AML-193 (cell line): Measurements from ENCODE around the gene CDC20B.
"Not testable (repeated sequence)": the region's sequence is repeated elsewhere in the genome, so short reads cannot be mapped to it uniquely, and the experiment has no call there.

Experiments used
- DNase-seq, 2 experiments: peaks; one replicate each; lab custom pipeline; 2025; lab: John Stamatoyannopoulos, UW

Gene CDC20B

GRCh38 chr5:55160493-55161209, 12.3 kb downstream of the CDC20B start:
- DNase-seq = no peak

DNA sequence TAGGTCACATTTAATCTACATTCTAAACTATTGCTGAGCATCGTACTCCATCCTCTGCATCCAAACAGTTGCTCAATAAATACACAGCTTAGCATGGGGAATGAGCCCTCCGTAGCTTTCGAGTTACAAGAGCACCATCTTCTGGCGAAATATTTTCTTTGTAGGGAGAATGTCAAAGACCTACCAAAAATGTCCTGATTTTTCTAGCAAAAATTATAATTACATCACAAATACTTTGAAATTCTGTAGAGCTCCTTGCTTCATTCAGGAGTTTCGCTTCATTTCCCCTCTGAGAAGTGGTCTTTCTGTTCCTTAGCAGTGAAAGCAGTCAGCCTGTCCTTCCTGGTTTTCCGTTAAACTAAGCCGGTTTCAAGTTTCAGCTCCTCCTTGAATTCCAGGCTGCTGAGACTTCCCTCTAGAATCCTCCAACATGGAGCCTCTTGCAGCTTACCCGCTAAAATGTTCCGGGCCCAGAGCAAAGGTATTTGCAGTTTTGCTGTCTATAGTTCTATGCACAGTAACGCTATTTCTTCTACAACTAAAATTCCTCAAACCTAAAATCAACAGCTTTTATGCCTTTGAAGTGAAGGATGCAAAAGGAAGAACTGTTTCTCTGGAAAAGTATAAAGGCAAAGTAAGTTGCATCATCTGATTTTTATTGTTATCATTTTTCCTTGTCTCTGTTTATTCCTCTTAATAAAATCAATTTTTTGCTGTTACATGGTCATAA, 13.0 kb downstream of the CDC20B start, which contains the start of gene GPX8:
Gene GPX8, plus strand, starts transcription at position 409 of the 730 bp plus-strand sequence. Its CDS starts 22 bp downstream, at position 431.
- DNase-seq = peak; percentile 26 to 36

DNA sequence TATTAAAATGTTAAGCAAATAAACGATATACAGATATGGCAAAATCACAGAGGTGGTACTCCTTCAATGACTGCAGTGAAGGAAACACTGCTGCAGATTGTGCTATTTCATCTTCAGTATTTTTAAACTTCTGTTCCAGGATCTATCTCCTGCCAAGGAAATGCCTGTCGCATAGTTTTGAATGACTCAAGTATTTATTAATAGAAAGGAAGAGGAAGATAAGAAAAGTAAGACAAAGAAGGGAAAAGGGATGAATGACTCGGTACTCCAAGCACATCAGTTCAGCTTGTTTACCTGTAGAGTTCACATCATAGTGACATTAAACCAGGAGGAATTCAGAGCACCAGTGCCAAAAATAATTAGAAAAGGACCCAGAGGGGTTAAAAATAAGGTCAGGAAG, 18.1 kb downstream of the CDC20B start:
- DNase-seq = no peak

DNA sequence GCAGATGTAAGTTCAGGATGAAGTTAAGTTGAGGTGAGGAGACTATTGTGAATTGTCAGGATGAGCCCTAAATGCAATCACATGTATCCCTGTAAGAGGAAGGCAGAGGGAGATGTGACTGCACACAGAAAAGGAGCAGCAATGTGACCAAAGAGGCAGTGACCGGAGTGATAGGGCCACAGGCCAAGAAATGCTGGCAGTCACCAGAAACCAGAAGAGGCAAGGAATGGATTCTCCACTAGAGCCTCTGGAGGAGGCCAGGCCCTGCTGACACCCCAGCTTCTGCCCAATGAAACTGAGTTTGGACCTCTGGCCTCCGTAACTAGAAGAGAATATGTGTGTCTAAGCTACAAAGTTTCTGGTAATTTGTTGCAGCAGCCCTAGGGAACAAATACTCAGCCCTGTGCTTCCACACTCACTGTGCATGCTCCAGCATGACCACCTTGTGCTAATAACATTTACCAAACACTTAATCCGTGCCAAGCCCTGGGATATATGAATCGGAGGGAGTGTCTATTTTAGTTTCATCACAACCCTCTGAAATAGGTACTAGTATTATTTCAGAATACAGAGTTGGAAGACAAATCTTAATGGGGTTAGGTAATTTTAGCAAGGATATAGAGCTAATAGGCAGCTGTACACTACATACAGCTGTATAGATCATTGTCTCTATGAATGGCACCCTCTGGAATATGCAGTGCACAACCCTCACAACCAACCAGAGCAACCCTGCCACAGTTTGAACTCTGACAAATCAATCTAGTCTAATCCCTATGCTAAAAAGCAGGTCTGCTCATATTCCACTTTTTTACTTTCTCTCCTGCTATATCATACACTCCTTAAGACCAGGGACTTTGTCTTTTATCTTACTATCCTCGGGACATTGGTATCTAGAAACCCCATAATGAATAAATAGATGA, 20.8 kb downstream of the CDC20B start:
- no peak for DNase-seq

DNA sequence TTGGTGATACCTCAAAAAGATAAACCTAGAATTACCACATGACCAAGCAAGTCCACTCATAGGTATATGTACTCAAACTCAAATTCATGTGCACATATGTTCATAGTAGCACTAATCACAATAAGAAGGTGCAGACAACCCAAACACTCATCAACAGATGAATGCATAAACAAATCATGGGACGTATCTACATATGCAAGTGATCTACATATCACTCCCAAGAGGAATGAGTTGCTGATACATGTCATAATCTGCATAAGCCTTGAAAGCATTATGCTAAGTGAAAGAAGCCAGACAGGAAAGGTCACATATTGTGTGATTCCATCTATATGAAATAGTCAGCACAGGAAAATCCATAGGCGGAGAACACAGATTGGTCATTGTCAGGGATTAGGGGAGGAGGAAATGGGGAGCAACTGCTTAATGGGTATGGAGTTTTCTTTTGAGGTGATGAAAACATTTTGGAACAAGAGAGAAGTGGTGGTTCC, 23.6 kb downstream of the CDC20B start:
- DNase-seq = no peak

DNA sequence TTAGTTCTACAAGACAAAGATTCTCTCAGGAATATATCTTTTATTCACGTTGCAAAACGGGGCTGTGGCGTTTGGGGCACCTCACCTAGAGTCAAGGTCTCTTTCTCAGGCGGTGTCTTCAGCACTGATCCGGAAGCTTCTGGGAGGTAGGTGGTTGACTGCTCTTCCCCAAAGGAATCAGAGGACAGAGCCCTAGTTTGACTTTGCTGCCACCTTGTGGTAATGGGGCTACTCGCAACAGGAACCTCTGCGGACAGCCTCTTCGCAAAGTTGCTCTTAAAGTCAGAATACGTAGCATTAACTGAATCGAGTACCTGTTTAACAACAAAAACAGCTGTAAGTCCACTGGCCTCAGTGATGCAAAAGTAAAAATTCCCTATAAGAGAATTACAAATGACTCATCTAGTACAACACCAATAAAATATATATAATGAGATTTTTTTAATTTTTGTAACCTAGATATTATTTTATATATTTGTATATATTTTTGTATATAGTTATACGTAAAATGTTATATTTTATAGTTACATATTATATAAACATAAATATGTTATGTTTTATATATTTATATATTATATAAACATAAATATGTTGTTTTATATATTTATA, 26.3 kb downstream of the CDC20B start:
- DNase-seq = peak; percentile 71 to 72

DNA sequence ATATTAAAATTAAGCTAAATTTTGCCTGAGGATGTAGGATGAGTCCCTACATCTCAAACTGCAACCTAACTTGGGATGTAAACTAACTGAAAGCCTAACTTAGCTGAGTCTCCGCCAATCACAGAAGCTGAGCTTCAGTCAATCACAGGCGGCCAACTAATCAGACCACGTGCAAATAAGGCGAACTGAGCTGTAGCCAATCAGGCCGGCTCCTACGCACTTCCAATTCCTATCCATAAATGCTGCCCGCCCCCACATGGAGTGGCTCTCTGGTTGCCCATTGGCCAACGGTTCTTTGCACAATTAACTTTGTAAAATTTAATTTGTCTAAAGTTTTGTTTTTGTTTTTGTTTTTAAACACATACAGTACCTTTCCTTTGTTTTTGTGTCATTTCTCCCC, 26.9 kb downstream of the CDC20B start:
- no peak for DNase-seq

GRCh38 chr5:55143624-55144023, 29.4 kb downstream of the CDC20B start:
- DNase-seq = no peak

DNA sequence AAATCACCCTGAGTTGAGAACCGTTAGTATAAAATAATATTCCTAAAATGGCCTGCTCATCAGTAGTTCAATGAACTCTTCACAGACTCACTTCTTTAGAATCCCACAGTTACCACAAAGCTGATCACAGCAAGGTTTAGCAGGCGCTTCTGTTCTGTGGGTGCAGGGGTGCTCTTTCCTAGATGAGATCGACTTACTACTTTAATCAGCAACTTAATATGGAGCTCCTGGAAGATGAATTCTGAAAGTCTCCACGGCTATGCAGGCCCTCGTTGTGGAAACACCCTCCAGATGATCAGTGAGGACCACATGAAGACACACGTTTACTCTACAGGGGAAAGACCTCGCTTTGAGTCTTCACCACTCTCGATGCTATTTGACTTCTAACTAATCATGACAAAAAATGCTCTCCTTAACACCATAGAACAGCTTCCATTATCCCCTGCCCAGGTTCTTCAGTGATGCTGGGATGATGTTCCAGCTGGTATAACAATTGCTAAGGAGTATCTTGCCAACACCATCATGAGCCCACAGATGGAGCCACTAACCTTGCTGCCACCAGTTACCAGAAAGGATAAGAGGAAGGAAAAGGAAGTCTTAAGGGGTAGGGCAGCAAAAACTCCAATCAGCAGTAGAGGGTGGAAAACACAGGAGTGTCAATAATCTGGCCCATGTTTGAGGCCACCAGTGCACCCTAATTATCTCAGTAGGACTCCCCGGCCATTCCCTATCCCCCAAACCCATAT, 30.9 kb downstream of the CDC20B start:
- DNase-seq = no peak

GRCh38 chr5:55140908-55141665, 31.9 kb downstream of the CDC20B start:
- DNase-seq = no peak

DNA sequence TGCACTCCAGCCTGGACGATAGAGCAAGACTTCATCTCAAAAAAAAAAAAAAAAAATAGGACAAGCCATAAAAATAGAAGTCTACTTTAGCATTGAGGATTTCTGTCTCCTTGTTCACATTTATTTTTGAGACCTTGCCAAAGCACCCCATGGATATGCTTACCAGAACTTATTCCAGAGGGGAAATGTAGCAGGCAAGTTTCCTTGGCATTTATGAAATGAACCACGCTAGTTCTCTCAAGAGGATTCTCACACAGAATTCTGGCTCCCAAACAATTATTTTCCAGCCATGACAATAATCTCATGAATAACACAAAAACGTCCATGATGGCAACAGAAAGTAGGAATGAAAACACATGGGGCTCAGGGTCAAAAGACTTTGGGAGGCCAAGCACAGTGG, 36.5 kb downstream of the CDC20B start:
- DNase-seq = no peak

DNA sequence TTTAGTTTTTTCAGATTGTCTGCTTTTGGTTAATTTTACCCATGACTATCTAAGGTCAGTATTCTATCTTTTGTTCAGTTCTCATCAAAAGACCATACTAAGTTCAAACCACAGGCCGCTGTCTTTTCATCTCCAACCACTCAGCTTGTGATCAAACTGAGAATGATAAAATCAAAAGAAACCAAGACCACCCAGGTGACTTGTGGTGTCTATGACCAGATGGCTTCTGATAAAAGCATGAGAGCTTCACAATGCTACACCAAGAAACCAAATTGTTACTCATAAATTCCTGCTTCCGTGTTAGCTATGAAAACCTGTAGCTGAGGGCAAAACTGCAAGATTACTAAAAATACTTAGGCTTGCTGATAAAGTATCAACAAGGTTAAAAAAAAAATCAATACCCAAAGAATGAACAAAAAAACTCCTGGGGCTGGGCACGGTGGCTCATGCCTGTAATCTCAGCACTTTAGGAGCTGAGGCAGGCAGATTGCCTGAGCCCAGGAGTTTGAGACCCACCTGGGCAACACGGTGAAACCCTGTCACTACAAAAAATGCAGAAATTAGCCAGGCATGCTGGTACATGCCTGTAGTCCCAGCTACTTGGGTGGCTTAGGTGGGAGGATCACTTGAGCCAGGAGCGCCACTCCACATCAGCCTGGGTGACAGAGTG, 38.8 kb downstream of the CDC20B start:
- no peak for DNase-seq

GRCh38 chr5:55123365-55123764, 49.6 kb downstream of the CDC20B start:
- DNase-seq = no peak

DNA sequence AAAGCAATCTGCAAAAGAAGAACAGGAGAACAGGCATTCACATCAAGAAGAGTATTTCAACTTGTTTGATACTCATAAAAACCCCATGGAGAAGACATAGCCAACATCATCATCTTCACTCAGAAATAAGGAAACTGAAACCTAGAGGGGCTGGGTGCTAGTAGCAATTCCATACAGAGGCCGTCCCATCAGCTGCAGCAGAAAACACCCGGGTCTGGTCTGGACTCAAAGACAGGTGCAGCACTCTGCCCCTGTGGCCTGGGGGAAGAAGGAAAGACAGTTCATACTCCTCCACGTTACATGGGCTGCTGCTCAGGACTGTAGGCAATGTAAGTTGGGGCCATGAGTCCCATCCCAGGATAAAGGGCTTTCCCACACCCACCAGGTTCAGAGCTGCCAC, 58.9 kb downstream of the CDC20B start:
- DNase-seq = no peak

- DNase-seq = no peak
Measured at GRCh38 chr5:55113327-55113726, 59.6 kb downstream of the CDC20B start.

DNA sequence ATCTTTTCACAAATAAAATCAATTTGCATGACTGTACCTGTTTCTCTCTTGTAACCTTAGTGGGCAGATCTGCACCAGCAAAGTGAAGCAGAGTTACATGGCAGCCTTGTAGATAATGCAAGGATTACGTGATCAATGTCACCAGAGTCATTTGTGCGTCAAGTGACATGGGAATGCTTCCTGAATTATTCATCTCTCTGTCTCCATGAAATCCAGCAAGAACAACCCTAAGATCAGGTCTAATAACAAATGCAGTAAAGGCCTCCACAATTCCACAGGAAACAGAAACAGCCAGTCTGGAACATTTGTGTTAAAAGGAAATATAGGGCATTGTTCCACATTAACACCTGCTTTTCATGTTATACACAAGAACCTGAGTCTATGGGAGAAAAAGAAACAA, 62.8 kb downstream of the CDC20B start:
- no peak for DNase-seq

DNA sequence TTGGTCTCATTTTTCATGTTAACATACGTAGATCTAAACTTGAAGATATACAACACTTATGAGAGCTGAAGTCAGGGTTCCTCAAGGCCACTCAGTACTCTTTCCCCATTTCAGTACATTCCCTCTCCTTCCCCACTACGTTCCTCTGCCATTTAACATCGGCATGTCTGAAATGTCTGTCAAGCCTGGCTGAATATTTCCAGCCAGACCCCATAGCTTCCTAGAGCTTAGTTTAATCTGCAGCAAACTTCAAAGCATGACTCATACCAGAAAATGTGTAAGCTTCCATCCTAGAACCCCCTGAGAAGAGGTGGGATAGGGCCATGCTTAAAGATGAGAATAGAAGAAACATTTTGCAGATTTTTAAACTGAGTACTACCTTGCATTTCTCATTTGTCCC, 64.3 kb downstream of the CDC20B start:
- no peak for DNase-seq

GRCh38 chr5:55105976-55106375, 67.0 kb downstream of the CDC20B start:
- DNase-seq = not testable (repeated sequence)

GRCh38 chr5:55104946-55105701, 67.9 kb downstream of the CDC20B start:
- no peak for DNase-seq
